Measurements from ENCODE around the gene TLR5.

GRCh38 chr1:223175633-223176032 lies 32.6 kb upstream of the TLR5 start:
- TF ChIP-seq CTCF (optimal IDR thresholded peaks at IDR 0.05 in 1 of 3, IDR thresholded peaks at IDR 0.05 in 1 of 3, conservative IDR thresholded peaks at IDR 0.05 in 1 of 3; ENCODE audit: extremely low read depth in 1 of 3, insufficient read depth in 2 of 3, low read length in 3 of 3) = no peak
- no peak for TF ChIP-seq EZH2 (IDR thresholded peaks at IDR 0.05; ENCODE audit: low read length)
